HG03060 (cell line): Measurements from ENCODE around the gene PRKCB.

Source experiments
- ATAC-seq: cut with Tn5 transposase; IDR thresholded peaks from one replicate; pipeline ENCODE4 v1.9.1; 2021; ENCODE audit warnings: low read depth, moderate number of reproducible peaks; ENCODE audit not compliant: unreplicated experiment

Gene PRKCB

DNA sequence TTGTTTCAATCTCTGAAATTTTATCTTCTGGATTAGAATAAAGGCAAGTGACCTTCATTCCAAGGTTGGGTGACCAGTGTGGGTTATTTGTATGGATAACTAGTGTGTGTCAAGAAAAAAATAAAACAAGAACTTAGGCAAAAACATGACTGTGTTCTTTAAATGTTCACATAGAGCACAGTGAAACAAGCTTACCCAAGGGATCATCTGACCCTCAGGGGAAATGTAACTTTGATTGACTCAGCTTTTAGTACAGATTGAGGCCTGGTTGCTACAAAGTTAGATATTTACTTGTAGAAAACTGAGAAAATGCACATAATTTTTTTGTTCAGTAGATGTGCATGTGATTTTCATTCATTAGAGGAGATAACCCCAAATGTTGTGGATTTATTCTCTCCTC lies 427.0 kb downstream of the PRKCB start:
- ATAC-seq, result no peak
